HG02623 (cell line): Measurements from ENCODE around the gene MEGF8.
A peak's percentile ranks its signal among the peaks of the same experiment; 100 is the strongest.

Experiments
- ATAC-seq: cut with Tn5 transposase; IDR thresholded peaks from one replicate; pipeline ENCODE4 v1.9.1; 2021; ENCODE audit warnings: moderate library complexity; ENCODE audit not compliant: unreplicated experiment

The MEGF8 gene

DNA sequence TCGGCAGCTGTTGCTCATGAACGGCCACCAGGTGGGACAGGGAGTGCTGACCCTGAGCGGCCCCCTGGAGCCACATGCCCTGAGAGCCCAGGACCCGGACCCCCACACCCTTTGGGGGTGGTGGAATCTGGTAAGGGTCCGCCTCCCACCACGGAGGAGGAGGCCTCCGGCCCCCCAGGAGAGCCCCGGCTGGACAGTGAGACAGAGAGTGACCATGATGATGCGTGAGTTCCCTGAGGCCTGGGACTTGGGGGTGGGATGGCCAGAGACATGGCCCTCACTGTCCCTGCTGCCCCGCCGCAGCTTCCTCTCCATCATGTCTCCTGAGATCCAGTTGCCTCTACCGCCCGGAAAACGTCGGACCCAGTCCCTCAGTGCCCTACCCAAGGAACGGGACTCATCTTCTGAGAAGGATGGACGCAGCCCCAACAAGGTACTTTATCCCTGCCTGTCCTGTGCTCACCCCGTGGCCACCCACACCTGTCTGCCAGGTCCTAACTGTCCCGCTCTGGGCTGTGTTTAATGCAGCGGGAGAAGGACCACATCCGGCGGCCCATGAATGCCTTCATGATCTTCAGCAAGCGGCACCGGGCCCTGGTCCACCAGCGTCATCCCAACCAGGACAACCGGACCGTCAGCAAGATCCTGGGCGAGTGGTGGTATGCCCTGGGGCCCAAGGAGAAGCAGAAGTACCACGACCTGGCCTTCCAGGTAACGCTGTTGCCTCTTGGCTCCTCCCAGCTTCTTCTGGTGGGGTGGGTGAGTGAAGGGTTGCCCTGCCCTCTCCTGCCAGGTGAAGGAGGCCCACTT is 38.2 kb upstream of the MEGF8 start:
- no peak for ATAC-seq

DNA sequence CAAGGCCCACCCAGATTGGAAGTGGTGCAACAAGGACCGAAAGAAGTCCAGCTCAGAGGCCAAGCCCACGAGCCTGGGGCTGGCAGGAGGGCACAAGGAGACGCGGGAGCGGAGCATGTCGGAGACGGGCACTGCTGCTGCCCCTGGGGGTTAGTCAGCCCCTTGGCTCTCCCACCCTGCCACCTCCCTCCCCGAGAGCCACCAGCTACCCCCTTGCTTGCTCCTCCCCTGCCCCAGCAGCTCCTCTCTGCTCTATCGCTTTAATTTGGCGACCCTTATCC is 37.7 kb upstream of the MEGF8 start:
- no peak for ATAC-seq

DNA sequence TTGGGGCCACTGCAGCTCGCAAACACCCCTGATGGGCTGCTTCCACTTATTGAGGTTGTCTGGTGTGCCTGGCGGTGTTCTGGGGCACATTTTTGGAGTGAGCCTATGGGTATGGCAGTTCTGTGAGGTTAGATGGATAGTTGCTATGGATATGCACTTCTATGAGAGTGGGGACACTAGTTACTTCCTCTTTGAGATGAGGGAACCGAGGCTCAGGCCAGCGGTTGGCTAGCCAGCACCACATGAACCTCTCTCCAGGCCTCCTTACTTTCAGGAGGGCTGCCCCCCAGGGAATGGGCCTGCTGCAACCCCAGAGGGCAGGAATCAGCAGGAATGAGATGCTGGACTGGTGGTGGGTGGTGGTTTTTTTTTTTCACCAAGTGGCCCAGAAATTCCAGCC is 37.0 kb upstream of the MEGF8 start:
- ATAC-seq: no peak

DNA sequence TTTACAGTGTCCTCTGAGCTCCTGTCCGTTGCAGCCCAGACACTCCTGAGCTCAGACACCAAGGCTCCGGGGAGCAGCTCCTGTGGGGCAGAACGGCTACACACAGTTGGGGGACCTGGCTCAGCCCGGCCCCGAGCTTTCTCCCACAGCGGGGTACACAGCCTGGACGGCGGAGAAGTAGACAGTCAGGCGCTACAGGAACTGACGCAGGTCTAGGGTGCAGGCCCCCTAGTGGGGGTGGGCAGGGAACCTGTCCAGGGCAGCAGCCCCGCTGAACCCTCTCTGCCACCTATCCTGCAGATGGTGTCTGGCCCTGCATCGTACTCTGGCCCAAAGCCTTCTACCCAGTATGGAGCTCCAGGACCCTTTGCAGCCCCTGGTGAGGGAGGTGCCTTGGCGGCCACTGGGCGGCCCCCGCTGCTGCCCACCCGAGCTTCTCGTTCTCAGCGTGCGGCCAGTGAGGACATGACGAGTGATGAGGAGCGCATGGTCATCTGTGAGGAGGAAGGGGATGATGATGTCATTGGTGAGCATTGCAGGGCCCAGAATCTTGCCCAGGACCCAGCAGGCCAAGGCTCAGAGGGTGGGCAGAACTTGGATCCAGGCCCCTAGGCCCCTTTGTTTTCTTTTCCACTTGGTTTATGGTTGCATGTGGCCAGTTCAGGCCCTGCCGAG is 36.4 kb upstream of the MEGF8 start:
- no peak for ATAC-seq

DNA sequence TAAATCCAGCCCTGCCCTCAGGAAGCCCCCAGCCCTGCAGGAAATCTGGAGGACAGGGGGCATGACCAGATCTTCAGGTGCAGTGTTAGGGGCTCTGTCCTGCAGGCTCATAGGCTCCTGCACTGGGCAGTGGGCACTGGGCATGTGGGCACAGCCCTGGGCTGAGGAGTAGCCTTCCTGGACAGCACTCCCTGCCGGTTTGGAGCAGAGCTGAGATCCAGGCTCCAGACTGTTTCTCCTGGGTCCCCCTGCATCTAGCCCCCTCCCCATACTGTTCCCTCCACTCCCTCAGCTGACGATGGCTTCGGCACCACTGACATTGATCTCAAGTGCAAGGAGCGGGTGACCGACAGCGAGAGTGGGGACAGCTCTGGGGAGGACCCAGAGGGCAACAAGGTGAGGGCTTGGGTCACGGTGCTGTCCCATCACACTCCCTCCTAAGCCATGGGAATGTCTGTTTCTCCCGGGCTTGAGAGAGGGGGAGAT is 35.8 kb upstream of the MEGF8 start:
- ATAC-seq: no peak

DNA sequence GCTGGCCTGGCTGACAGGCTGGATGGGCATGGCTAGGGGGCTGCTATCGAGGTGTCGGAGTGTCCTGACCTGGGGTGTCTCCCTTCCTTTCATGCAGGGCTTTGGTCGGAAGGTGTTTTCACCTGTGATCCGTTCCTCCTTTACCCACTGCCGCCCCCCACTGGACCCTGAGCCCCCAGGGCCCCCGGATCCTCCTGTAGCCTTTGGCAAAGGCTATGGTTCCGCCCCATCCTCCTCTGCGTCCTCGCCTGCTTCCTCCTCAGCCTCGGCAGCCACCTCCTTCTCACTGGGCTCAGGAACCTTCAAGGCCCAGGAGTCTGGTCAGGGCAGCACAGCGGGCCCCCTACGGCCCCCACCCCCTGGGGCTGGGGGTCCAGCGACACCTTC is 35.3 kb upstream of the MEGF8 start:
- no peak for ATAC-seq

DNA sequence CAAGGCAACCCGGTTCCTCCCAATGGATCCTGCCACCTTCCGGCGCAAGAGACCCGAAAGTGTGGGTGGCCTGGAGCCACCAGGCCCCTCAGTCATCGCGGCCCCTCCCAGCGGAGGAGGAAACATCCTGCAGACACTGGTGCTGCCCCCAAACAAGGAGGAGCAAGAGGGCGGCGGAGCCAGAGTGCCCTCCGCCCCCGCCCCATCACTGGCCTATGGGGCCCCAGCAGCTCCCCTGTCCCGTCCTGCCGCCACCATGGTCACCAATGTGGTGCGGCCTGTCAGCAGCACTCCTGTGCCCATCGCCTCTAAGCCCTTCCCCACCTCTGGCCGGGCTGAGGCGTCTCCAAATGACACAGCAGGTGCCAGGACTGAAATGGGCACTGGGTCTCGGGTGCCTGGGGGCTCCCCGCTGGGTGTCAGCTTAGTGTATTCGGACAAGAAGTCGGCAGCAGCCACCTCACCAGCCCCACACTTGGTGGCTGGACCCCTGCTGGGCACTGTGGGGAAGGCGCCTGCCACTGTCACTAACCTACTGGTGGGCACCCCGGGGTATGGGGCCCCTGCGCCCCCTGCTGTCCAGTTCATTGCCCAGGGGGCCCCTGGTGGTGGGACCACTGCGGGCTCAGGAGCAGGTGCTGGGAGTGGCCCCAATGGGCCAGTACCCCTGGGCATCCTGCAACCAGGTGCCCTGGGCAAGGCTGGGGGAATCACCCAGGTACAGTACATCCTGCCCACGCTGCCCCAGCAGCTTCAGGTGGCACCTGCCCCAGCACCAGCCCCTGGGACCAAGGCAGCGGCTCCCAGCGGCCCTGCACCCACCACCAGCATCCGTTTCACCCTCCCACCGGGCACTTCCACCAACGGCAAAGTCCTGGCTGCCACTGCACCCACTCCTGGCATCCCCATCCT is 34.7 kb upstream of the MEGF8 start:
- ATAC-seq: no peak

DNA sequence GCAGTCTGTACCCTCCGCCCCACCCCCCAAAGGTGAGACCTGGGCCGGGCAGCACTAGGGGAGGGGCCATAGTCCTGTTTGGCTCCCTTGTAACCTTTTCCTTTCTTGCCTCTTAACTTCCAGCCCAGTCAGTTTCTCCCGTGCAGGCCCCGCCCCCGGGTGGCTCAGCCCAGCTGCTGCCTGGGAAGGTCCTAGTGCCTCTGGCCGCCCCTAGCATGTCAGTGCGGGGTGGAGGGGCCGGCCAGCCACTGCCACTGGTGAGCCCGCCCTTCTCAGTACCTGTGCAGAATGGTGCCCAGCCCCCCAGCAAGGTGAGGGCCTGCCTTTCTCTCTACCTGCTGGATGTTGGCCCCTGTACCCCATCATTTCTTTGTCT is 34.0 kb upstream of the MEGF8 start:
- no peak for ATAC-seq

DNA sequence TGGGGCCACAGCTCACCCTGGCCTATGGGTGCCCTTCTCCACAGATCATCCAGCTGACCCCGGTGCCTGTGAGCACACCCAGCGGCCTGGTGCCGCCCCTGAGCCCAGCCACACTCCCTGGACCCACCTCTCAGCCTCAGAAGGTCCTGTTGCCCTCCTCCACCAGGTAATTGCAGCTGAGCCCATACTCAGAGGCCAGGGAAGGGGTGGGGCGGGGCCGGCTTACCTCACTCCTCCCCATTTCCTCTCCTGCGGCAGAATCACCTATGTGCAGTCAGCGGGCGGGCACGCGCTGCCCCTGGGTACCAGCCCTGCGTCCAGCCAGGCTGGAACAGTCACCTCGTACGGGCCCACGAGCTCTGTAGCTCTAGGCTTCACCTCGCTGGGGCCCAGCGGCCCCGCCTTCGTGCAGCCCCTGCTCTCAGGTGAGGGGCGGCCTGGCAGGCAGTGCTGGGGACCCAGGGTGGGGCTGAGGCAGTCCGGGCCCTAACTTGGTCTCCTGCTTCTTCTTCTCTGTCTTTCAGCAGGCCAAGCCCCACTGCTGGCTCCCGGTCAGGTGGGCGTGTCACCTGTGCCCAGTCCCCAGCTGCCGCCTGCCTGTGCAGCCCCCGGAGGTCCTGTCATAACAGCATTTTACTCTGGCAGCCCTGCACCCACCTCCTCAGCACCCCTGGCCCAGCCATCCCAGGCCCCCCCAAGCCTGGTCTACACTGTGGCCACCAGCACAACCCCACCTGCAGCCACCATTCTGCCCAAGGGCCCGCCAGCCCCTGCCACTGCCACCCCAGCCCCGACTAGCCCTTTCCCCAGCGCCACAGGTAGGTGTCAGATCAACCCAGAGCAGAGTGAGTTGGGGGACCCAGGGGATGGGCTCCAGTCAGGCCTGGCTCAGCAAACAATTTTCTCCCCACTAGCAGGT is 33.1 kb upstream of the MEGF8 start:
- ATAC-seq: no peak

DNA sequence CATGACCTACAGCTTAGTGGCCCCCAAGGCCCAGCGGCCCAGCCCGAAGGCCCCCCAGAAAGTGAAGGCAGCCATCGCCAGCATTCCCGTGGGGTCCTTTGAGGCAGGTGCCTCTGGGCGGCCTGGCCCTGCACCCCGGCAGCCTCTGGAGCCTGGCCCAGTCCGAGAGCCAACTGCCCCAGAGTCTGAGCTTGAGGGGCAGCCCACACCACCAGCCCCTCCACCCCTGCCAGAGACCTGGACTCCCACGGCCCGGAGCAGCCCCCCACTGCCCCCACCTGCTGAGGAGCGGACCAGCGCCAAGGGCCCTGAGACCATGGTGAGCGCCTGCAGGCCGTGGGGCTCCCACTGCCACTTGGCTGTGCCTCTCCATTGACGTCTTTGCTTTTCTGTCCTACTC is 32.5 kb upstream of the MEGF8 start:
- no peak for ATAC-seq

DNA sequence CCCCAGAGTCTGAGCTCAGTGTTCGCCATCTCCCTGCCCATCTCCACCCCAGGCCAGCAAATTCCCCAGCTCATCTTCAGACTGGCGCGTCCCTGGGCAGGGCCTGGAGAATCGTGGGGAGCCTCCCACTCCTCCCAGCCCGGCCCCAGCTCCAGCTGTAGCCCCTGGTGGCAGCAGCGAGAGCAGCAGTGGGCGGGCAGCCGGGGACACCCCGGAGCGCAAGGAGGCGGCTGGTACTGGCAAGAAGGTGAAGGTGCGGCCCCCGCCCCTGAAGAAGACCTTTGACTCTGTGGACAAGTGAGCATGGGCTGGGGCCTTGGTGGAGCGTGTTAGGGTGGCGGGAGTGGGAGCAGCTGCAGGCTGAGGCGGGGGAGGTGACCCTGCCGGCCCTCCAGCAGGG is 31.9 kb upstream of the MEGF8 start:
- ATAC-seq: no peak

DNA sequence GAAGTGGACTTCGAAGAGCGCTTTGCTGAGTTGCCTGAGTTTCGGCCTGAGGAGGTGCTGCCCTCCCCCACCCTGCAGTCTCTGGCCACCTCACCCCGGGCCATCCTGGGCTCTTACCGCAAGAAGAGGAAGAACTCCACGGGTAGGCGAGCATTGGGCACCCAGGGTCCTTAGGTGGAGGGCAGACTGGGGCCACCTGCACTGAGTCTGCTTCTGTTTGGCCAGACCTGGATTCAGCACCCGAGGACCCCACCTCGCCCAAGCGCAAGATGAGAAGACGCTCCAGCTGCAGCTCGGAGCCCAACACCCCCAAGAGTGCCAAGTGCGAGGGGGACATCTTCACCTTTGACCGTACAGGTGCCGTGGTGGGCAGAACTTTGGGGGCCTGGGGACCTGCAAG is 31.5 kb upstream of the MEGF8 start:
- no peak for ATAC-seq

DNA sequence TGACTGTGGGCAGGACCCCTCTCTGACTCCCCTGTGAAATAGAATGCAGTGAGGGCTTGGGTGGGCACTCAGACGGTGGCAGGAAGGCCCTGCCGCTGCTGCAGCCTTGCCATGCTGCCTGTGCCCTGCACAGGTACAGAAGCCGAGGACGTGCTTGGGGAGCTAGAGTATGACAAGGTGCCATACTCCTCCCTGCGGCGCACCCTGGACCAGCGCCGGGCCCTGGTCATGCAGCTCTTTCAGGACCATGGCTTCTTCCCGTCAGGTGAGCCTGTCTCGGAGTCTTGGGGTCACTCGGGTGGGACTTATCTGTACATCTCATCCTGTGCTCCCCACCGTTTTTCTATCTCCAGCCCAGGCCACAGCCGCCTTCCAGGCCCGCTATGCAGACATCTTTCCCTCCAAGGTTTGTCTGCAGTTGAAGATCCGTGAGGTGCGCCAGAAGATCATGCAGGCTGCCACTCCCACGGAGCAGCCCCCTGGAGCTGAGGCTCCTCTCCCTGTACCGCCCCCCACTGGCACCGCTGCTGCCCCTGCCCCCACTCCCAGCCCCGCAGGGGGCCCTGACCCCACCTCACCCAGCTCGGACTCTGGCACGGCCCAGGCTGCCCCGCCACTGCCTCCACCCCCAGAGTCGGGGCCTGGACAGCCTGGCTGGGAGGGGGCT is 30.8 kb upstream of the MEGF8 start:
- ATAC-seq: no peak

DNA sequence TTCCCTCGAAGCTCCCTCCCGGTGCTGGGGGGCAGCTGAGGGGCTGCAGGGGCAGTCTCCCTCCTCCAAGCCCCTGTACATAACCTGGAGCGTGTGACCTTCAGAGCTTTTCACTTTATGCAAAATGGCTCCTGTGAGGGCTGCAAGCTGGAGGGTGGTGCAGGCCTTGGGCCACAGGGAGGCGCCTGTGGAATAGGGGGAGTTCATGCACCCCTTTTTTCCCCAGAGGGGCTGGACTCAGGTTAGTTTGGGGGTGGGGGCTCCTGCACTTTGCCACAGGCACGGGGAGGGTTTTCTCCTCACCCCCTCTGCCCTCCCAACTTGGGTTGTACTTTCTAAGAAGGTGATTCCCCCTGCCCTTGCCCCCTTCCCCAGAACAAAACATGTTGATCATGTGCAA is 30.1 kb upstream of the MEGF8 start:
- no peak for ATAC-seq

DNA sequence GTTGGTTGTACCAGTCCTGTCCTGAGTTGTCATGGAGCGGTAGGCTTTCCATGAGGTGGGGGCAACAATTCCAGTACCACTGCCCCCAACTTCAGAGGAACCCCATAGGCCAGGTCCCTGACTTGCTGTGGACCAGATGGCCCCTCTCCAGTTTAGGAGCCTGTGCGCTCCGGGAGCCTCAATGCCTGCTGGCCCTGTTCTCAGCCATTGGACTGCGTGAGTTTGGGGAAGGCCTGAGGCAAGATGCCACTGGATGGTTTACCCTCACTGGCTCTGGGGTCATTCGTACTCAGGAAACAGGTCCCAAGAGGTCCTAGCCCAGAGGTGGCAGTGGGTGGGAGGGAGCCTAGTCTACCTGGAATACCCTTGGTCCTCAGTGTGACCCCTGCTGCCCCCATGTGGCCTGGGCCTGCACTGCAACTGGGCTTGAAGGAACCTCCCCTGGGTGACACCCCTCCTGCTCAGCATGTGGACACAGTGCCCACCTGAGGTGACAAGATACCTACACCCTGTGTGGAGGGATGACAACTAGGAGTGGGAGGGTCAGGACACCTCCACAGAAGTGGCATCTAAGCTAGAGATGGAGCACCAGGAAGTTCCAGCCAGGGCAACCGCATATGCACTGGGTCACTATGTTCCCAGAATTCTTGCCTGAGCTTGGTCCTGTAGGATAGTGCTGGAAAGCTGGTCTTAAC is 29.5 kb upstream of the MEGF8 start:
- peak; percentile 49 for ATAC-seq

DNA sequence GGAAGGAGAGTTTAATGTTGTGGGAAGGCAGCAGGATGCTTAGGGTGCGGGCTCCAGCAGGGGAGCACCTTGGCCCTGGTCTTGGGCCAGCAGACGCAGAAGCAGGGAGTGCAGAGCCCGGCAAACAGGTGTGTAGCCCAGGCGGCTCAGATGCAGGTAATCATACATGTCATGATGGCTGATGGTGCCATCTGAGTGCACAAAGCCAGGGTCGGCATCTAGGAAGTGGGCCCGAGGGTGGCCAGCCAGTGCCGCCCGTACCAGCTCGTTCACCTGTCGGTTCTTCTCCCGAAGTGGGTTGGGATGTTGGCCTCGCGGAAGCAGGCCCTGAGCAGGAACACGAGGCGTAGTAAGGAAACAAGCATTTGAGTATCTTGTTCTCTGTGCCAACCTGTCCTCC is 28.4 kb upstream of the MEGF8 start:
- ATAC-seq: no peak

DNA sequence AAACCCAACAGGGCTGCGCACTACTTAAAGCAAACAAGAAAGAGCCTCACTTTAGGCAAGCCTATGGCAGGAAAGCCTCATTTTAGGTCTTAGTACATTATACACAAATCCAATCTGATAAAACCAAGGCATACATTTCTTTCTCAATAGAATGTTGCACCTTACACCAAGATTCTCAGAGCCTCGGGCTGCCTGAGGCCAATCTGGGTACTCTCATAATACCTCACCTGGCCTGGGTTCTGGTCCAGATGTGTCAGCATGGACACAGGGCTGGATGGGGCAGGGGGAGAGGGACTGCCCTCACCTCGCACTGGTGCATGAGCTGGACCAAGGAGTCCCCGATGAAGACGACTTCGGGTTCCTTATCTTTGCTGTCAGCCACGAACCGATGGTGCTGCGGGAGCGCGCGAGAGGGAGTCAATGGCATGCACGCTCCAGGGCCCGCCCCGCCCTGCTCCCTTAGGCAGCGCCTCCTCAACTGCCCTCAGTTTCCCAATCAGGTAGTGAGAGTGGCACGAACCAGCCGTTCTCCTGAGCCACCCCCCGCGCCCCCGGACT is 23.7 kb upstream of the MEGF8 start, which contains the start of gene PRR19:
PRR19 (plus strand) TSS at position 487 of the 558 bp plus-strand sequence. CDS start 7,453 bp downstream, outside the sequence.
- ATAC-seq: peak; percentile 5

DNA sequence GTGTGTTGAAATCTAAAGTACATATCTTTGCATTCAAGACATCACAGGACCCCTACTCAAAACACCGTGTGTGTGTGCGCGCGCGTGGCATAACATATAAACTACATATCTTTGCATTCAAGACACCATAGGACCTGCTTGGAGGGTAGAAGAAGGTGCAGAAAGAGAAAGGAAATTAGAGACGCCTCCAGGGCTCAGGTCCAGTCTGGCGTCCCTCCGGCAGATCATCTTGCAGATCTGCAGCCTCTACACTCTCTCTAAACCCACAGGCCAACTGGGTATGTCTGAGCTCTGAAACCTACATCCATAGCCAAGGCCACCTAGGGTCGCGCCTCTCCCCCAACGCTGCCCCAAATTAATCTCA is 22.4 kb upstream of the MEGF8 start:
- ATAC-seq: no peak

DNA sequence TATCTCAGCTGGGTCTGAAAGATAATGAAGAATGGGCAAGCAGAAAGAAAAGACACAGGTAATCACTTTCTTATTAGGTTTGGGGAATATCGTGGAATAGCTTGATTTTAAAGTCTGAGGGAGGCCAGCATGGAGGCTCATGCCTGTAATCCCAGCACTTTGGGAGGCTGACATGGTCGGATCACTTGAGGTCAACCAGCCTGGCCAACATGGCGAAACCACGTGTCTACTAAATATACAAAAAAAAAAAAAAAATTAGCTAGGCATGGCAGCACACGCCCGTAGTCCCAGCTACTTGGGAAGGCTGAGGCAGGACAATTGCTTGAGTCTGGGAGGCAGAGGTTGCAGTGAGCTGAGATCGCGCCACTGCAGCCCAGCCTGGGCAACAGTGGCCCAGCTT is 21.6 kb upstream of the MEGF8 start:
- no peak for ATAC-seq
